Stimulated activated naive CD8-positive, alpha-beta T cell treated with anti-CD3 and anti-CD28 coated beads, Interleukin-15, amount 100 ng/mL, for 72 hours (primary cell): ENCODE data around the gene MRPS11.
"Not testable (repeated sequence)": the region's sequence is repeated elsewhere in the genome, so short reads cannot be mapped to it uniquely, and the experiment has no call there.

Source experiments
- ATAC-seq: fragments of 150-1000 bp; cut with Tn5 transposase; 2 replicates; pipeline ENCODE4 v1.10.0; 2021; ENCODE audit warnings: mild to moderate bottlenecking, moderate library complexity
- DNase-seq, 2 donors: peaks; one replicate each; pipeline ENCODE4 v3.0.0; 2021 to 2022
- H3K27ac Mint-ChIP-seq, 2 donors: one replicate each; pipeline ENCODE4 v1.8.0; 2022; ENCODE audit warnings: mild to moderate bottlenecking in 2 of 2, mixed read lengths in 2 of 2, moderate library complexity in 2 of 2
- H3K27me3 Mint-ChIP-seq: one replicate; pipeline ENCODE4 v1.8.0; 2022; ENCODE audit warnings: mixed read lengths
- H3K4me1 Mint-ChIP-seq: one replicate; pipeline ENCODE4 v1.8.0; 2022; ENCODE audit warnings: mild to moderate bottlenecking, mixed read lengths
- H3K4me3 Mint-ChIP-seq, 2 donors: one replicate each; pipeline ENCODE4 v1.8.0; 2022; ENCODE audit warnings: mild to moderate bottlenecking in 2 of 2, mixed read lengths in 2 of 2, moderate library complexity in 1 of 2
- H3K9me3 Mint-ChIP-seq, 2 donors: one replicate each; pipeline ENCODE4 v1.8.0; 2022; ENCODE audit warnings: mixed read lengths in 2 of 2

Gene MRPS11

GRCh38 chr15:88498996-88499395 is 31.5 kb downstream of the MRPS11 start:
- Mint-ChIP-seq H3K4me1 (no peaks in the 10 kb centered on the region), H3K27me3 (no peaks in the 10 kb centered on the region), H3K27ac (peak overlapping the region; percentile 20 to 24), H3K4me3 (no peak overlapping the region), H3K9me3 (no peaks in the 10 kb centered on the region)
- ATAC-seq = no peak
- no peak for DNase-seq

- H3K27ac Mint-ChIP-seq = no peak overlapping the region
- ATAC-seq (no peak), DNase-seq (no peak)
- no peaks in the 10 kb centered on the region for H3K9me3 Mint-ChIP-seq
- H3K4me1 Mint-ChIP-seq = no peaks in the 10 kb centered on the region
- H3K4me3 Mint-ChIP-seq = no peak overlapping the region
- H3K27me3 Mint-ChIP-seq = no peaks in the 10 kb centered on the region
Observed at GRCh38 chr15:88504445-88504844, 36.9 kb downstream of the MRPS11 start.

- Mint-ChIP-seq H3K4me3 (no peak overlapping the region), H3K27me3 (no peaks in the 10 kb centered on the region), H3K27ac (no peak overlapping the region), H3K4me1 (peaks cover 7% of the 10 kb centered on the region), H3K9me3 (no peaks in the 10 kb centered on the region)
- DNase-seq (no peak), ATAC-seq (no peak)
Observed at GRCh38 chr15:88505721-88506120, 38.2 kb downstream of the MRPS11 start.

- no peak overlapping the region for H3K4me3 Mint-ChIP-seq
- DNase-seq = no peak
- H3K9me3 Mint-ChIP-seq = no peaks in the 10 kb centered on the region
- H3K4me1 Mint-ChIP-seq = peaks cover 7% of the 10 kb centered on the region
- ATAC-seq = no peak
- H3K27me3 Mint-ChIP-seq = no peaks in the 10 kb centered on the region
- H3K27ac Mint-ChIP-seq = no peak overlapping the region
Observed at GRCh38 chr15:88506628-88507027, 39.1 kb downstream of the MRPS11 start.

GRCh38 chr15:88509321-88509720 is 41.8 kb downstream of the MRPS11 start:
- peaks cover 7% of the 10 kb centered on the region for H3K4me1 Mint-ChIP-seq
- H3K4me3 Mint-ChIP-seq = no peak overlapping the region
- H3K27me3 Mint-ChIP-seq = no peaks in the 10 kb centered on the region
- H3K9me3 Mint-ChIP-seq = no peaks in the 10 kb centered on the region
- DNase-seq = no peak
- no peak overlapping the region for H3K27ac Mint-ChIP-seq
- ATAC-seq = no peak

- Mint-ChIP-seq H3K9me3 (no peaks in the 10 kb centered on the region), H3K27ac (peak overlapping the region; percentile 30 to 69), H3K27me3 (no peaks in the 10 kb centered on the region), H3K4me3 (no peak overlapping the region), H3K4me1 (peaks cover 7% of the 10 kb centered on the region)
- DNase-seq = no peak
- ATAC-seq = peak; percentile 57
Observed at GRCh38 chr15:88509964-88510363, 42.5 kb downstream of the MRPS11 start.

GRCh38 chr15:88511161-88511560 is 43.7 kb downstream of the MRPS11 start:
- no peaks in the 10 kb centered on the region for H3K9me3 Mint-ChIP-seq
- no peak for DNase-seq
- no peak overlapping the region for H3K27ac Mint-ChIP-seq
- no peak overlapping the region for H3K4me3 Mint-ChIP-seq
- H3K4me1 Mint-ChIP-seq = peaks cover 7% of the 10 kb centered on the region
- no peak for ATAC-seq
- H3K27me3 Mint-ChIP-seq = no peaks in the 10 kb centered on the region

- Mint-ChIP-seq H3K4me1 (peaks cover 7% of the 10 kb centered on the region), H3K9me3 (no peaks in the 10 kb centered on the region), H3K4me3 (no peak overlapping the region), H3K27ac (peak overlapping the region in 1 of 2 donors; percentile 35), H3K27me3 (no peaks in the 10 kb centered on the region)
- ATAC-seq = no peak
- DNase-seq = no peak
Observed at GRCh38 chr15:88512078-88512477, 44.6 kb downstream of the MRPS11 start.

GRCh38 chr15:88512601-88513000 is 45.1 kb downstream of the MRPS11 start:
- Mint-ChIP-seq H3K4me1 (peaks cover 7% of the 10 kb centered on the region), H3K9me3 (no peaks in the 10 kb centered on the region), H3K4me3 (no peak overlapping the region), H3K27me3 (no peaks in the 10 kb centered on the region), H3K27ac (no peak overlapping the region)
- ATAC-seq (no peak), DNase-seq (no peak)

GRCh38 chr15:88513195-88513594 is 45.7 kb downstream of the MRPS11 start:
- no peak overlapping the region for H3K4me3 Mint-ChIP-seq
- ATAC-seq (no peak), DNase-seq (no peak)
- no peaks in the 10 kb centered on the region for H3K9me3 Mint-ChIP-seq
- no peak overlapping the region for H3K27ac Mint-ChIP-seq
- H3K27me3 Mint-ChIP-seq = no peaks in the 10 kb centered on the region
- peaks cover 7% of the 10 kb centered on the region for H3K4me1 Mint-ChIP-seq

- Mint-ChIP-seq H3K27me3 (no peaks in the 10 kb centered on the region), H3K9me3 (no peaks in the 10 kb centered on the region), H3K27ac (no peak overlapping the region), H3K4me1 (no peaks in the 10 kb centered on the region), H3K4me3 (no peak overlapping the region)
- ATAC-seq (no peak), DNase-seq (no peak)
Observed at GRCh38 chr15:88518903-88519302, 51.4 kb downstream of the MRPS11 start.

- not testable (repeated sequence) for H3K4me1 Mint-ChIP-seq, ATAC-seq, H3K4me3 Mint-ChIP-seq, DNase-seq, H3K9me3 Mint-ChIP-seq, H3K27ac Mint-ChIP-seq, H3K27me3 Mint-ChIP-seq
Observed at GRCh38 chr15:88524094-88524493, 56.6 kb downstream of the MRPS11 start.

GRCh38 chr15:88525418-88525817 is 57.9 kb downstream of the MRPS11 start:
- Mint-ChIP-seq H3K27ac (no peak overlapping the region), H3K27me3 (no peaks in the 10 kb centered on the region), H3K9me3 (no peaks in the 10 kb centered on the region), H3K4me3 (no peak overlapping the region), H3K4me1 (no peaks in the 10 kb centered on the region)
- ATAC-seq (no peak), DNase-seq (no peak)

- ATAC-seq (no peak), DNase-seq (no peak)
- Mint-ChIP-seq H3K9me3 (no peaks in the 10 kb centered on the region), H3K27ac (no peak overlapping the region), H3K27me3 (no peaks in the 10 kb centered on the region), H3K4me1 (no peaks in the 10 kb centered on the region), H3K4me3 (no peak overlapping the region)
Observed at GRCh38 chr15:88526247-88526879, 58.9 kb downstream of the MRPS11 start.

- no peak for ATAC-seq
- Mint-ChIP-seq H3K27ac (no peak overlapping the region), H3K27me3 (no peaks in the 10 kb centered on the region), H3K9me3 (no peaks in the 10 kb centered on the region), H3K4me3 (no peak overlapping the region), H3K4me1 (no peaks in the 10 kb centered on the region)
- DNase-seq = no peak
Observed at GRCh38 chr15:88529021-88529630, 61.6 kb downstream of the MRPS11 start.
